GM10266 (cell line): ENCODE data around the gene ZBP1.

Source experiments
- DNase-seq: peaks from one replicate; pipeline ENCODE4 v3.0.0; 2012; ENCODE audit errors: extremely low spot score
- TF ChIP-seq, protein P1 (sequence below): IDR thresholded peaks from 2 replicates; pipeline ENCODE4 v1.5.1; 2012; ENCODE audit warnings: mild to moderate bottlenecking, low read depth; ENCODE audit not compliant: control insufficient read depth, insufficient read depth; ENCODE audit errors: missing control alignments

ZBP1 gene

DNA sequence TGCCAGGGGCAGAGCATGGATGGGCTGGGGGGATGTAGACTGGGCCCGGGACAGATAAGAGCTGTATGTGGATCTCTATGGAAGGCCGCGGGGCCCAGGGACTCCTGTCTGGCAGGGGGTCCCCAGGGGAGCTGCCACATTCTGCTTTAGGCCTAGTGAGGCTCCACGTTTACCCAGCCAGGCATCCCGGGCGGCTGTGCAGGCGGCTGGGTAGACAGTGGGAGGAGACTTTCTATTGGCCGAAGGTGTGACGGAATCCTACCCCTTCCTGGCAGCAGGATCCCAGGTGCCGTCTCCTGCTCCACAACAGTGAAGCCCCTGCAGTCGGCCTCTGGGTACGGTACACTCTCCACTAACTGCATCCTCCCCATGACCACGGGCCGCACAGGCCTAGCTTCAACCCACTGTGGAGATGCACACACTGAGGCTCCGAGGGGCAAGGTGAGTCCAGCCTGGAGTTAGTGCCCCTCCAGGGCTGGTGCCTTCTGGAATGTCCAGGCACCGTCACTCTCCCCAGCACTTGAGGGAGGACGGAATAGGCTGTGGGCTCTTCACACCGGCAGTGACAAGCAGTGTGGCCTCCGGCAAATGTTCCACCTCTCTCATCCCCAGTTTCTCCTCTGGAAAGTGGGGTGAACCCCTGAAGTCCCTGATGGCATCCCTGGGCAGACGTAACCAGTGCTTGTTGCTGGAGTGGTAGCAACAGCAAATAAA lies 36.8 kb upstream of the ZBP1 start:
- TF ChIP-seq, protein P1, sequence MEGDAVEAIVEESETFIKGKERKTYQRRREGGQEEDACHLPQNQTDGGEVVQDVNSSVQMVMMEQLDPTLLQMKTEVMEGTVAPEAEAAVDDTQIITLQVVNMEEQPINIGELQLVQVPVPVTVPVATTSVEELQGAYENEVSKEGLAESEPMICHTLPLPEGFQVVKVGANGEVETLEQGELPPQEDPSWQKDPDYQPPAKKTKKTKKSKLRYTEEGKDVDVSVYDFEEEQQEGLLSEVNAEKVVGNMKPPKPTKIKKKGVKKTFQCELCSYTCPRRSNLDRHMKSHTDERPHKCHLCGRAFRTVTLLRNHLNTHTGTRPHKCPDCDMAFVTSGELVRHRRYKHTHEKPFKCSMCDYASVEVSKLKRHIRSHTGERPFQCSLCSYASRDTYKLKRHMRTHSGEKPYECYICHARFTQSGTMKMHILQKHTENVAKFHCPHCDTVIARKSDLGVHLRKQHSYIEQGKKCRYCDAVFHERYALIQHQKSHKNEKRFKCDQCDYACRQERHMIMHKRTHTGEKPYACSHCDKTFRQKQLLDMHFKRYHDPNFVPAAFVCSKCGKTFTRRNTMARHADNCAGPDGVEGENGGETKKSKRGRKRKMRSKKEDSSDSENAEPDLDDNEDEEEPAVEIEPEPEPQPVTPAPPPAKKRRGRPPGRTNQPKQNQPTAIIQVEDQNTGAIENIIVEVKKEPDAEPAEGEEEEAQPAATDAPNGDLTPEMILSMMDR = no peak
- no peak for DNase-seq

DNA sequence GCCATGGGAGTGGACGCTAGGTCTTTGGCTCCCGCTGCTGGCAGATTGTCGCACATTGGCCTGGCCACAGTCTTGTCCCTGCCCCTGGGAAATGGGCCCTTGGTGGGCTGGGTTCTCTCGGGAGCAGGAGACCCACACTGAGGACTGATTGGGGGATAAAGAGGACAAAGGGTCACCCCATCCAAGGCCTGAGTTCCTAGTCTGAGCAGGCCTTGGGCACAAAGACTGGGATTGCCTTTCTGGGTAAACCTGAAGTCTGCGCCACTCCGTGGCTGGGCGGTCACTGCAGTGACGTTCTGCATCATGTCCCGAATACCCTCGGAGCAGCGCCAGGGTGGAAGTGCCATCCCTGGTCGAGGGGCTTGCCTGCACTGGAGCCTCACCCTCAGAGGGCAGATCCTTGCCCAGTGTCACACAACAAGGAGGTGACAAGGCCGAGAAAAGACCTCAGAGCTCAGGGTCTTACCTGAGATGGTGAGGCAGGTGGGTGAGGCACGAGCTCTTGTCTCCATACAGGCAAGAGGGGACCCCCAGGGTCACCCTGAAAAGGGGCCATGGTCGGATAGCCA lies 36.1 kb upstream of the ZBP1 start:
- TF ChIP-seq, protein P1 = no peak
- DNase-seq = no peak

DNA sequence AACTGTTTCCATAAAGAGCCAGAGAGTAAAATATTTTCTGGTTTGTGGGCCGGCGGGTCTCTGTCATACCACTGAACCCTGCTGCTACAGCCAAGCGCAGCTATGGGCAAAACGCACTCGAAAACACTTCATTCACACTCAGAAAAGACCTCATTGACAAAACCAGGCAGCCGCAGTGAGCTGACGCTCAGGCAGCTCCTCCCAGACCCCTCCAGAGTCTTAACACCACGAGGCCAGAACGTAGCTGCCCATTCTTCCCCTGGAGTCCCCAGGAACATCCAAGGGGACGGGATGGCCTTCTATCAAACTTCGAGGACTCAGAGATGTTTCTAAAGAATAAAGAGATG lies 35.6 kb upstream of the ZBP1 start:
- TF ChIP-seq, protein P1 = no peak
- no peak for DNase-seq

DNA sequence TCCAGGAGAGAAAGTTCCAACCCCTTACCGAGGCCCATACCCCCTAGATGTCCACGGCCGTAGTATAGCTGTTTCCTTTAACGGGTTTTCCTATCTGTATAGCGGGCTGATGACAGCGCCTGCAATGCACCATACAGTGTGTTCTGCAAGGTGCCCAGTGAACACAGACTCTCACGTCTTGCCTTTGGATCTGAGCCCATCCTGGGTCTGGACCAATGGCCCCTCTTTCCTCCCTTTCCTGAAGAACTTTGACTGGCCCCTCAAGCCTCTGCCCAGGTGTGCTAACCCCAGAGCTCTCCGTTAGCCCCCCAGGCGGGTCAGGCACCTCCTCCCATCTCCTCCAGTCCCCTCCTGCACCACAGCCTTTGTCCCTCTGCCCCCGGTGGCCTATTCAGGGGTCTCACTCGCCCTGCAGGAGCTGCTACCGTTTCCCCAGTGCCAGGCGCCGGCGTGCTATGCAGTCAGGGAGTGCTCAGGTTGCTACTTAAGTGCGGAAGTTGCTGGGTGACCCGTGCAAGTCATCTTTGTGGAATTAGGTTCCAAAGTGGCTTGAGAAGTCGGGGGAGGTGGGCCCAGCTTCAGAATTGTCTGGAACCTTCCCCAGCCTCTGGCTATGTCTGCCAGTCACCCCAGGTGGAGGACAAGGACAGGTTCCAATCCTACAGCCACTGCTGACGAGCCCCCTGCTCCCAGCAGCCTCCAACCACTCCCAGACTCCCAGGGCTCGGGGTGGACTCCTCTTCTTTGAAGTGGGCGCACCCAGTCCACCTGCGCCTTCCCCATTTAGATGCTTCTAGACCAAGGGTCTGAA lies 35.0 kb upstream of the ZBP1 start:
- no peak for DNase-seq
- TF ChIP-seq, protein P1 = no peak

DNA sequence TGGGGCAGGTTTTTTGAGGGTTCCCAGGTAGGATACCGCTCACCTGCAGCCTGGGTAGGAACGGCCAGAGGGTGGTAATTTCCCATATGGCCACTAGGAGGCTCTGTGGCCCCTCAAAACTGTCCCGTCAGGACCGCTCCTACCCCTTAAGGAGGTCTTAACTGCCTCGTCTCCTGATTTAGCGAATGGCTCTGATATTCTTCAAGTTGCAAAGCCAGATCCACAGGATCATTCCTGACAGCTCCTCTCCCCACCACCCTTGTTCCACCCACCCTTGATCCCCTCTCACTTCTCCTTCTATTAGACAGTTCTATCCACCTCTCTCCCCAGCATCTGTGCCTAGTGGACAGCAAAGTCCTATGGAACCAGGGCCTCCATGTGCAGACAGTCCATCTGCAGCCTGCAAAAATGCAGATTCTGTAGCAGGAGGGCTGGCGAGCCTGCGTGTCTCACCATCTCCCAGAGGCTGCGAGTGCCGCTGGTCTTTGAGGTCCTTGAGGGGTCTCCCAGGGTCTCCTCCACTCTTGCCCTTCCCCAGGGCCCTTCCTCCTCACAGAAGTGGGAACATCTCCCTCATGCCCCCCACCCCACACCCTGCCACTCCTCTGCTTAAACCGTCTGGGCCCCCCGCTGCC lies 34.3 kb upstream of the ZBP1 start:
- peak; percentile 93 for DNase-seq
- TF ChIP-seq, protein P1 = peak; percentile 88

DNA sequence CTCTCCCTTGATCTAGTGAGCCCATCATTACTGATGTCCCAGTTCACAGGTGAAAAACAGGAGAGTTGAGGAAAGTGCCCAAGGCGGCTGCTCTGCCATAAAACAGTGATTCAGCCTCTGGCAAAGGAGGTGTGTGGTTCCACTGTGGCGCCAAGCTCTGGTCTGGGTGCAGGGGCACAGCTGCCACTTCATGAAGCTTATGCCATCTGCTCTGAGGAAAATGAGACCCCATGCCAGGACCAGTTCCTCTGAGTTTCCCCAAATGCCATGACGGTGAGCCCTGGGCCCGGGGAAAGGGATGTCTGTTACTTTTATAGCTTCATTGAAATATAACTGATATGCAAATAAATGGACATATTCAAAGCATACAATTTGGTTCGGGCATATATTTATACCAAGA lies 33.7 kb upstream of the ZBP1 start:
- no peak for DNase-seq

More for the DNA sequence above, 33.7 kb upstream of the ZBP1 start:
- TF ChIP-seq, protein P1 = no peak
